SHP77 treated with DMSO at 0.1 percent for 48 hours (cell line): ENCODE results near the gene ZNF93.
"Not testable (repeated sequence)": the region's sequence is repeated elsewhere in the genome, so short reads cannot be mapped to it uniquely, and the experiment has no call there.

Experiments used
- DNase-seq: peaks from one replicate; lab custom pipeline; 2025; lab: John Stamatoyannopoulos, UW

Gene ZNF93

DNA sequence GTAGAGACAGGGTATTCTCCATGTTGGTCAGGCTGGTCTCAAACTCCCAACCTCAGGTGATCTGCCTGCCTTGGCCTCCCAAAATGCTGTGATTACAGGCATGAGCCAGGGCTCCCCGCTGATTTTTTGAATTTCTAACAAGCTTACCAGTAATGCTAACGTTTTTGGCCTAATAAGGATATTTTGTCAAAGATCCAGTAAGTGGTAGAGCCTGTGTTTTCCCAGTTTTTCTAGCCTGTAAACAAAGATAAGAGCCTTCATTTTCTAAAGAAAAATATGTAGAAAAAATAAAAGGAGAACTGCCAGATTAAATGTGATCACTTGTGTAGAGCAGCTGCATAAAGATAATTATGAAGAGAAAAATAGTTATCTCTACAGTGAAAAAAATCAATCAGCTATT, 37.7 kb downstream of the ZNF93 start:
- no peak for DNase-seq

DNA sequence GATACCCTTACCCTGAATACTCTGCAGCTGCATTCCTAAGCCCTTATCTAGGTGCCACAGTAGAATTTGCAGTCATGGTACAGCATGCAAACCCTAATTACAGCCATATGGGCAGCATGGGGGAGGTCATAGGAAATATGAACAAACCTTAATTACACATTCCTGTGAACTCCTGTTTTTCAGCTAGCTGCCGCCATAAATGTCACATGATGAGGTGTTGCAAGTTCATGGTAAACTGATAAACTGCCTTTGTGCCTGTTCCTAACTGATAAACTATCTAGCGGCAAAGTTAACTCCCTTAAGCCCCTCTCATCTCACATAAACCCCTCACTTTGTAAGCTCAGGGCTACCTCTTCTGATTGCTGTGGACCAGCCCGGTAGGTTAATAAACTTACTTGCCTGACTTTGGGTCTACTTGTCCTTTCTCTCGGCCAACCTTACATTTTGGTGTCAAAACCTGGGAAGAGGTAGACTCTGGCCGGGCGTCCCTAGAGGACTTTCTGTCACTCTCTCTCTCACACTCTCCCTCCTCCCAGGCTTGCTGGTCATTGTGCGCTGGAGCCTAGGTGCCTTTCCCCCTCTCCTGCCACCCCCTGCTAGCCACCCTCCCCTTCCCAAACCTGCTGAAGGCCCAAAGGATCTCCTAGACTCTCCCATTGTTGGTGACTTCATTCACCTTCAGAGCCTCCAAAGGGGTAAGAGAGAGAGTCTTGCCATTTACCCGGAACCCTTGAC, 43.3 kb downstream of the ZNF93 start:
- no peak for DNase-seq

DNA sequence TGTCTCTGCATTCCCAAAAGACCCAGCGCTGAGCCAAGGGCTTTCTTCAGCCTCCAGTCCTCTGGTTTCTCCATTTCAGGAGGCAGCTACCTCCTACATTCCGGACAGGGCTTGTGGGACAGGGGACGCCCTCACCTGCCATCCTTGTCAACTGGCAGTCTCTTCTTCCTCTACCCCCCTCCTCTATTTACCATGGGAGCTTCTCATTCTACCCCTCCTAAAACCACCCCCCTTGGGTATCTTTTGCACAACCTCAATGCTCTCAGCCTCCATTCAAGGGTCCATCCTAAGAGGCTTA, 43.8 kb downstream of the ZNF93 start:
- no peak for DNase-seq

DNA sequence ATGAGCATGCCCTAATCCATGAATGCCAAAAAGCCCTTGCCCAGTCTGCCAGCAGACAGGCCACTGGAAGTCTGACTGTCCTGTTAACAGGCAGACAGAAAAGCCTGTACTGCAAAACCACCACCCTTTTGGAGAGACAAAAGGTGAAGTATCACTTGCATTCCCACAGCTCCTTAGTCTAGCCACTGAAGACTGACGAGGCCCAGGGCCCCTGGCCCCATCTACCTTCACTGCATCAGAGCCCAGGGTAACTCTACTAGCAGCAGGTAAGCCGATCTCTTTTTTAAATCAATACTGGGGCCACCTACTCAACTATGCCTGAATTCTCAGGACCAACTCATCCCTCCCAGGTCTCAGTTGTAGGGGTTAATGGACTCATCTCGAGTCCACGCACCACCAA, 45.5 kb downstream of the ZNF93 start:
- no peak for DNase-seq

- DNase-seq = no peak
Measured at GRCh38 chr19:19948800-19949199, 48.1 kb downstream of the ZNF93 start.

DNA sequence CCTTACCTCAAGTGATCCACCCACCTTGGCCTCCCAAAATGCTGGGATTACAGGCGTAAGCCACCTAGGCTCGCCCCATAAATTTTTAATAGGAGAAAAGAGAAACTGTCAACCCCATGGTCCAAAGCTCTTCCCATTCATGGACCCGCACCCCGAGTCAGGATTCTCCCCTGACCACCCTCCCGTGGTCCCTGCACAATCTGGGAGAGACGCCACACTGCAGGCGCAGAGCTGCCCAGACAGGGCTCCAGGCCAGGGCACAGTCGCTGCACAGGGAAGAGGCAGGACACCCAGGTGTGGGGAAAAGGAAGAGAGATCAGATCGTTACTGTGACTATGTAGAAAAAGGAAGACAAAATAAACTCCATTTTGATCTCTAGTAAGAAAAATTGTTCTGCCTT, 54.5 kb downstream of the ZNF93 start:
- DNase-seq = no peak

- DNase-seq = no peak
Measured at GRCh38 chr19:19956434-19957075, 55.8 kb downstream of the ZNF93 start.

- not testable (repeated sequence) for DNase-seq
Measured at GRCh38 chr19:19957766-19958165, 57.0 kb downstream of the ZNF93 start.

DNA sequence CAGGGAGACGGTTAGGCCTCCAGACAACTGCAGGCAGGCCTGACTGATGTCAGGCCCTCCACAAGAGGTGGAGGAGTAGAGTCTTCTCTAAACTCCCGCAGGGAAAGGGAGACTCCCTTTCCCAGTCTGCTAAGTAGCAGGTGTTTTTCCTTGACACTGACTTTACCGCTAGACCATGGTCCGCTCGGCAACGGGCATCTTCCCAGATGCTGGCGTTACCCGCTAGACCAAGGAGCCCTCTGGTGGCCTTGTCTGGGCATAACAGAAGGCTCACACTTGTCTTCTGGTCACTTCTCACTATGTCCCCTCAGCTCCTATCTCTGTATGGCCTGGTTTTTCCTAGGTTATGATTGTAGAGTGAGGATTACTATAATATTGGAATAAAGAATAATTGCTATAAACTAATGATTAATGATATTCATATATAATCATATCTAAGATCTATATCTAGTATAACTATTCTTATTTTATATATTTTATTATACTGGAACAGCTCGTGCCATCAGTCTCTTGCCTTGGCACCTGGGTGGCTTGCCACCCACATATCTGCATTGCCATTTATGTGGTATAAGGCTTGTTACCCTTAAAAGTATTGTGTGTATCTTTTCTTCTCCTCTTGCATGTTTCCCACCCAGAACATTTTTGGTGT, 58.5 kb downstream of the ZNF93 start:
- peak; percentile 34 for DNase-seq

DNA sequence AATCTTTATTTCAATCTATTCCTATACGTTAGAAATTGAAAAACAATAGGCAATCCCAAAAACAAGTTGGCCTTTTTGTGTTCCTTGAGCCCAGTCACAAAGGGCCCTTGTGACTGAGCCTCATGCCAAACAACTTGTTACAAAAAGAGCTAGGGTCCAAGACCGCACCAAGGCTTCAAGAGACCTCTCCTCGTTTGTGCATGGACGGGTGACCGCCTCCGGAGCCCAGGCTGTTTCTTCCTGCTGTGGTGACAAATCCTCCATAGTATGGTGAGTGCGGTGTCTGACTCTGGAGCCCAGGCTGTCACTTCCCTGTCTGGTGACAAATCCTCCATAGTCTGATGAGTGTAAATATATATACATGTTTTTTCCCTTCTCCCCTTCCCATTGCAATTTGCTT, 63.7 kb downstream of the ZNF93 start:
- no peak for DNase-seq

DNA sequence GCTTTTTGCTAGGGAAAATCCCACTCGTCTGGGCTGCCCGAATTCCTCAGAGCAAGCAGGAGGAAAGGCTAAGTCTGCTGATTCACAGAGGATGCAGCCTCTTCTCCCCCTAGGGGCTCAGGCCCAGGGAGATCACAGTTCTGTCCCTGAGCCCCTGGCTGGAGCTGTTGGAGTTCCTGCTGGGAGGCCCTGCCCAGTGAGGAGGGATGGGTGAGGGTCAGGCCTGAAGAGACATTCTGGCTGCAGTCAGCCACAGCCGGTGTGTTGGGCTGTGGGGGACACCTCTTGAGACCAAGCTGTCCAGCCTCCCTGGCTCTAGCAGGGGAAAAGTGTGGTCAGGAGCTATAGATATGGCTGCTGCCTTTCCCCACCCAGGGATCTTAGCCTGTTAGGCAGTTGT, 65.4 kb downstream of the ZNF93 start:
- not testable (repeated sequence) for DNase-seq

DNA sequence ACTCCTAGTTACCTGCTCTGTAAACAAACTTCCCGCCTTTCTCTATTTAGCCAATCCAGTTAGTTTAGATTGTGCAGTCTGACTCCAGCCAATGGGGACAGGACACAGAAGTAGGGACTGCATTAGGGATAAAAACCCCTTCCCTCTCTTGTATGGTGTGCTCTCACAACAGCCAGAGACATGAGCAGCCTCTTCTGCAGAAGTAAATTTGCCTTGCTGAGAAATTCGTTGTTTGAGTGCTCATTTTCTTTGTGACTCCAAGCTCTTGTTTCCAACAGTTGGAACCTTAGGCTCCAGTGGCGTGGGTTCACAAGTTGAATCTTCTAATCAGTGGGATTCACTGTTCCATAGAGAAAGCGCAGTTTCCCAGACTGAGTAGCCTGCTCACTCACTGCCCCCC, 66.1 kb downstream of the ZNF93 start:
- no peak for DNase-seq
